ENCODE measurements around the gene TTC27.

DNA sequence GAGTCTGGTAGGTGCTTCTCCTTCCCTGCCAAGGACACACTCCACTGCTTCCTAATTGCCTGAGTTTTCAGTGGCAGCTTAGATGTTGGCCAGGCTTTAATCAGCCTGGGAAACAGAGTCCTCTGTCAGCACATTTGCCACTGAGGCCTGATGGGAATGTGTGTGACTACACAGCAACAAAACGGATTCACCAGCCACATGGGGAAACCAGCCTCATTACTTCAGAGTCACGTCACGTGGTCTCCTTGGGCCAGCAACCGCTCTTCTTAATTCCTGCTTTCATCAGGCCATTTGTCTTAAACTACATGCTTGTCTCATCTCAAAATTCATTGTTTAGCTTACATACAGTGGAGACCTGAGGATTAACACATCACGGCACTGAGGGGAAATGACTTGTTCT lies 225.0 kb downstream of the TTC27 start:
- TF ChIP-seq, protein P1, sequence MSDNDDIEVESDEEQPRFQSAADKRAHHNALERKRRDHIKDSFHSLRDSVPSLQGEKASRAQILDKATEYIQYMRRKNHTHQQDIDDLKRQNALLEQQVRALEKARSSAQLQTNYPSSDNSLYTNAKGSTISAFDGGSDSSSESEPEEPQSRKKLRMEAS (IDR thresholded peaks at IDR 0.05): no peak
- TF ChIP-seq EGR1 (IDR thresholded peaks at IDR 0.05; ENCODE audit: low read depth in 2 of 2): no peak
- TF ChIP-seq, protein P2, sequence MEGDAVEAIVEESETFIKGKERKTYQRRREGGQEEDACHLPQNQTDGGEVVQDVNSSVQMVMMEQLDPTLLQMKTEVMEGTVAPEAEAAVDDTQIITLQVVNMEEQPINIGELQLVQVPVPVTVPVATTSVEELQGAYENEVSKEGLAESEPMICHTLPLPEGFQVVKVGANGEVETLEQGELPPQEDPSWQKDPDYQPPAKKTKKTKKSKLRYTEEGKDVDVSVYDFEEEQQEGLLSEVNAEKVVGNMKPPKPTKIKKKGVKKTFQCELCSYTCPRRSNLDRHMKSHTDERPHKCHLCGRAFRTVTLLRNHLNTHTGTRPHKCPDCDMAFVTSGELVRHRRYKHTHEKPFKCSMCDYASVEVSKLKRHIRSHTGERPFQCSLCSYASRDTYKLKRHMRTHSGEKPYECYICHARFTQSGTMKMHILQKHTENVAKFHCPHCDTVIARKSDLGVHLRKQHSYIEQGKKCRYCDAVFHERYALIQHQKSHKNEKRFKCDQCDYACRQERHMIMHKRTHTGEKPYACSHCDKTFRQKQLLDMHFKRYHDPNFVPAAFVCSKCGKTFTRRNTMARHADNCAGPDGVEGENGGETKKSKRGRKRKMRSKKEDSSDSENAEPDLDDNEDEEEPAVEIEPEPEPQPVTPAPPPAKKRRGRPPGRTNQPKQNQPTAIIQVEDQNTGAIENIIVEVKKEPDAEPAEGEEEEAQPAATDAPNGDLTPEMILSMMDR (IDR thresholded peaks at IDR 0.05; ENCODE audit: low read depth, low read length, missing input control): no peak
- TF ChIP-seq, protein P3, sequence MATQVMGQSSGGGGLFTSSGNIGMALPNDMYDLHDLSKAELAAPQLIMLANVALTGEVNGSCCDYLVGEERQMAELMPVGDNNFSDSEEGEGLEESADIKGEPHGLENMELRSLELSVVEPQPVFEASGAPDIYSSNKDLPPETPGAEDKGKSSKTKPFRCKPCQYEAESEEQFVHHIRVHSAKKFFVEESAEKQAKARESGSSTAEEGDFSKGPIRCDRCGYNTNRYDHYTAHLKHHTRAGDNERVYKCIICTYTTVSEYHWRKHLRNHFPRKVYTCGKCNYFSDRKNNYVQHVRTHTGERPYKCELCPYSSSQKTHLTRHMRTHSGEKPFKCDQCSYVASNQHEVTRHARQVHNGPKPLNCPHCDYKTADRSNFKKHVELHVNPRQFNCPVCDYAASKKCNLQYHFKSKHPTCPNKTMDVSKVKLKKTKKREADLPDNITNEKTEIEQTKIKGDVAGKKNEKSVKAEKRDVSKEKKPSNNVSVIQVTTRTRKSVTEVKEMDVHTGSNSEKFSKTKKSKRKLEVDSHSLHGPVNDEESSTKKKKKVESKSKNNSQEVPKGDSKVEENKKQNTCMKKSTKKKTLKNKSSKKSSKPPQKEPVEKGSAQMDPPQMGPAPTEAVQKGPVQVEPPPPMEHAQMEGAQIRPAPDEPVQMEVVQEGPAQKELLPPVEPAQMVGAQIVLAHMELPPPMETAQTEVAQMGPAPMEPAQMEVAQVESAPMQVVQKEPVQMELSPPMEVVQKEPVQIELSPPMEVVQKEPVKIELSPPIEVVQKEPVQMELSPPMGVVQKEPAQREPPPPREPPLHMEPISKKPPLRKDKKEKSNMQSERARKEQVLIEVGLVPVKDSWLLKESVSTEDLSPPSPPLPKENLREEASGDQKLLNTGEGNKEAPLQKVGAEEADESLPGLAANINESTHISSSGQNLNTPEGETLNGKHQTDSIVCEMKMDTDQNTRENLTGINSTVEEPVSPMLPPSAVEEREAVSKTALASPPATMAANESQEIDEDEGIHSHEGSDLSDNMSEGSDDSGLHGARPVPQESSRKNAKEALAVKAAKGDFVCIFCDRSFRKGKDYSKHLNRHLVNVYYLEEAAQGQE (IDR thresholded peaks at IDR 0.05): no peak

Data from liver (tissue), 3 donors.